Lower leg skin (tissue), 3 donors: ENCODE measurements around the gene LMO2.

ENCODE experiments used
- POLR2A ChIP-seq, 2 donors: fragments of 450-650 bp; IDR thresholded peaks; one replicate each; pipeline ENCODE4 v1.6.1; 2016 to 2017; ENCODE audit warnings: antibody characterized with exemption in 2 of 2, mild to moderate bottlenecking in 1 of 2, moderate library complexity in 1 of 2
- TF ChIP-seq, protein P1 (sequence below), 3 donors: fragments of 450-650 bp; IDR thresholded peaks; one replicate each; pipeline ENCODE4 v1.5.1; 2016; ENCODE audit warnings: antibody characterized with exemption in 3 of 3, mild to moderate bottlenecking in 3 of 3, moderate library complexity in 2 of 3

DNA sequence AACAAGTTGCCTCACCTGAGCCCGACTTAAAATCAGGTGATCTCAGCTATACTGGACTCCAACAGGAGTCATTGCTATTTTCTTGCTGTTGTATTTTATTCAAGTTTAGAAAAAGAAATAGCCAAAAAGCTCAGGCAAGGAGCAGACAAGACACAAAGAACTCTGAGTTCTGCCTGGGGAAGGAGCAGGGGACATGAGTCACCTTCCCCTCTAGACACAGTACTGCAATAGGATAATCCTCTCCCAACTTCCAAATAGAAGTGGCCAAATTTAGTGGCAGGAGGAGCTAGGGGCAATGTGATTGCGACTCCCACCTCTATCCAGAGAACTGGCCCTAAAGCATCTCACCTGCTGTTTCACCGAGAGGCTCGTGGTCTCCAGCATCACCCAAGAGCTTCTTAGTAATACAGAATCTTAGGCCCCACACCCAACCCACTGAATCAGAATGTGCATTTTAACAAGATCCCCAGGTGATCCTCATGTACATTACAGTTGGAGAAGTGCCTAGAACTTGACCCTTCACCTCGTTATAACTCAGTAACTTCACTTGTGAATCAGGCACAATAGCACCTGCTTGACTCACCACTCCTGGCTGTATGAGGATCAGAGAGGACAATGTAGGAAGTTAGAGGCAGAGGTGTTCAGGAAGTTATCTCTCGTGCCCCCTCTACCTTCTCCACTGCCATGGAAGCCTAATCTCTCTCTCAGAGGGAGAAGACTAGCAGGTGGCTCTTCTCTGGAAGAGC, 60.8 kb downstream of the LMO2 start:
- TF ChIP-seq POLR2A (IDR thresholded peaks at IDR 0.05): no peak
- TF ChIP-seq, protein P1, sequence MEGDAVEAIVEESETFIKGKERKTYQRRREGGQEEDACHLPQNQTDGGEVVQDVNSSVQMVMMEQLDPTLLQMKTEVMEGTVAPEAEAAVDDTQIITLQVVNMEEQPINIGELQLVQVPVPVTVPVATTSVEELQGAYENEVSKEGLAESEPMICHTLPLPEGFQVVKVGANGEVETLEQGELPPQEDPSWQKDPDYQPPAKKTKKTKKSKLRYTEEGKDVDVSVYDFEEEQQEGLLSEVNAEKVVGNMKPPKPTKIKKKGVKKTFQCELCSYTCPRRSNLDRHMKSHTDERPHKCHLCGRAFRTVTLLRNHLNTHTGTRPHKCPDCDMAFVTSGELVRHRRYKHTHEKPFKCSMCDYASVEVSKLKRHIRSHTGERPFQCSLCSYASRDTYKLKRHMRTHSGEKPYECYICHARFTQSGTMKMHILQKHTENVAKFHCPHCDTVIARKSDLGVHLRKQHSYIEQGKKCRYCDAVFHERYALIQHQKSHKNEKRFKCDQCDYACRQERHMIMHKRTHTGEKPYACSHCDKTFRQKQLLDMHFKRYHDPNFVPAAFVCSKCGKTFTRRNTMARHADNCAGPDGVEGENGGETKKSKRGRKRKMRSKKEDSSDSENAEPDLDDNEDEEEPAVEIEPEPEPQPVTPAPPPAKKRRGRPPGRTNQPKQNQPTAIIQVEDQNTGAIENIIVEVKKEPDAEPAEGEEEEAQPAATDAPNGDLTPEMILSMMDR (IDR thresholded peaks at IDR 0.05): no peak
